Peyer's patch (tissue), 4 donors: ENCODE measurements around the gene KCNIP3. TPM values are rescaled to one million over a fixed set of nuclear protein-coding genes. Genes with fewer than 3 reads are reported as not detected.
A peak's percentile ranks its signal among the peaks of the same experiment; 100 is the strongest.

Experiments used
- DNase-seq, 3 donors: peaks; one replicate each; pipeline ENCODE4 v3.0.0-alpha.2; 2017 to 2019
- H3K27ac ChIP-seq, 4 donors: fragments of 200-600 bp; sonication (generic); one replicate each; pipeline ENCODE4 v1.5.1; 2016 to 2019
- H3K27me3 ChIP-seq, 2 donors: fragments of 200-600 bp; sonication (generic); one replicate each; pipeline ENCODE4 v1.5.1; 2019
- H3K36me3 ChIP-seq, 3 donors: fragments of 200-600 bp; sonication (generic); one replicate each; pipeline ENCODE4 v1.5.1; 2016 to 2019
- H3K4me1 ChIP-seq, 4 donors: fragments of 200-600 bp; sonication (generic); one replicate each; pipeline ENCODE4 v1.5.1; 2016 to 2019
- H3K4me3 ChIP-seq, 4 donors: fragments of 200-600 bp; sonication (generic); 1 replicate in 3 of 4; 2 replicates in 1 of 4; pipeline ENCODE4 v1.5.1; 2016 to 2019; ENCODE audit warnings: mild to moderate bottlenecking in 1 of 4
- H3K9me3 ChIP-seq, 4 donors: fragments of 200-600 bp; sonication (generic); one replicate each; pipeline ENCODE4 v1.5.1; 2016 to 2019; ENCODE audit warnings: mild to moderate bottlenecking in 1 of 4
- POLR2A ChIP-seq, 2 donors: fragments of 450-650 bp; IDR thresholded peaks; one replicate each; pipeline ENCODE4 v1.5.1; 2017; ENCODE audit warnings: antibody characterized with exemption in 2 of 2, mild to moderate bottlenecking in 2 of 2, moderate library complexity in 2 of 2
- total RNA-seq, 4 donors: library from RNA; depleted of rRNA; stranded (reverse); fragments of >200 nt; gene quantifications; one replicate each; pipeline ENCODE4 v1.1.0, GENCODE V29; 2016
- TF ChIP-seq, protein P1 (sequence below), 6 experiments: fragments of 450-650 bp in 4 of 6; fragments of 200-600 bp in 2 of 6; sonication (generic) in 1 of 6; IDR thresholded peaks; one replicate each; pipeline ENCODE4 v1.5.1; 2017 to 2019; ENCODE audit warnings: antibody characterized with exemption in 6 of 6, mild to moderate bottlenecking in 3 of 6, moderate library complexity in 1 of 6

KCNIP3 gene
- total RNA-seq, 4 donors from 2014 or later = 4.9 to 11.4 (median 7.2) TPM

DNA sequence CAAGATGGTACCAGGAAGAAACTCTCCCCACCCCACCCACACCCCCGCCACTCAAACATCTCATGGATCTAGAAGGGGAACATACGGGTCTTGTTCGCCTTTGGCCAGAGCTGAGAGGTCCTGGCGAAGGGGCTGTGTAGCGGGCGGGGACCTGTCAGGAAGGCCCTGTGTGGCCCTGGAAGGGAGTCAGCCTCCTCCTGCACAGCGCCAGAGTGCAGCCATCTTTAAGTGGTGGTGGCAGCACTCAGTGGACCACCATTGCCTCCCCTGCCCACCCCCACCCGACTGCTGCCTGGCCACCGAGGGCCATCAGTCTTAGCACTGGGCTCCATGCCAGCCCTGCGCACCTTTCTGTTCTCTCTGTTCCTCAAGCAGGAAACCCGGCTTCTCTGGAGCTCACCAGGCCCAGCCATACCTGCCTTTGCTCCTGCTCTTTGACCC, 93.8 kb downstream of the KCNIP3 start:
- peak in 2 of 3 donors; percentile 63 to 72 for DNase-seq

DNA sequence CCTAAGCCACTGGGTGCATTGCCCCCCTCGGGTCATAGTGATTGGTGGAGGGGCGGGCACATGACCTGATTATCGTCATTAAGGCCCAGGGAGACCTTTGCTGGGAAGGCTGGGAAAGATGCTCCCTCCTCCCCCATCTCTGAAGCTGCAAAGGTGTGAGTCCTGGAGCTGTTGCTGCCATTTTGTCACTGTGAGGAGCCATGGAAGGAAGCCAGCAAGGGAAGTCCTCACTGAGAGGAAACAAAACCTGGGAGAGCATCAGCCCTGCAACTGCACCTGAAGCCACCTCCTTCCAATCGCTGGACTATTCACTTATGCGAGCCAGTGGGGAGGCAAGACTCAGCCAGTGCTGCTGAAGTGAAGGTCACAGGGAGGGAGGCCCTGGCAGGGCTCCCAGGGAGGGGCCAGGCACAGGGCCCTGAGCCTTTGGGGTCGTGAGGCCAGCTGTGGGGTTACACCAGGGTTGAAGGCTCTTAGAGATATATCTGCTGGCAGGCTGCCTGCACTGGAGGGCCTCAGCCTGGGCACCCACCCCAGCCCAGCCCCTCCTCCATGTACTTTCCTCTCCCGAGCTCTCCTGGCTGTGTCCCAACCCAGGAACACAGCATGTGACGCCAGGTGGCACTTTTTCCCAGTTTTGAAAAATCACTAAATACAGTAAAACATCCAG, 94.6 kb downstream of the KCNIP3 start:
- no peaks in the 10 kb centered on the region for H3K27me3 ChIP-seq
- peak overlapping the region in 3 of 4 donors; percentile 77 to 97 (median 95) for H3K27ac ChIP-seq
- H3K4me1 ChIP-seq = peaks cover 0 to 23% (median 1%) of the 10 kb centered on the region in 4 donors
- DNase-seq = peak in 2 of 3 donors; percentile 70 to 78
- no peaks in the 10 kb centered on the region for H3K36me3 ChIP-seq
- H3K4me3 ChIP-seq = no peak overlapping the region
- no peaks in the 10 kb centered on the region for H3K9me3 ChIP-seq
- peak in 1 of 2 donors; percentile 21 for TF ChIP-seq POLR2A (IDR thresholded peaks at IDR 0.05)
- TF ChIP-seq, protein P1, sequence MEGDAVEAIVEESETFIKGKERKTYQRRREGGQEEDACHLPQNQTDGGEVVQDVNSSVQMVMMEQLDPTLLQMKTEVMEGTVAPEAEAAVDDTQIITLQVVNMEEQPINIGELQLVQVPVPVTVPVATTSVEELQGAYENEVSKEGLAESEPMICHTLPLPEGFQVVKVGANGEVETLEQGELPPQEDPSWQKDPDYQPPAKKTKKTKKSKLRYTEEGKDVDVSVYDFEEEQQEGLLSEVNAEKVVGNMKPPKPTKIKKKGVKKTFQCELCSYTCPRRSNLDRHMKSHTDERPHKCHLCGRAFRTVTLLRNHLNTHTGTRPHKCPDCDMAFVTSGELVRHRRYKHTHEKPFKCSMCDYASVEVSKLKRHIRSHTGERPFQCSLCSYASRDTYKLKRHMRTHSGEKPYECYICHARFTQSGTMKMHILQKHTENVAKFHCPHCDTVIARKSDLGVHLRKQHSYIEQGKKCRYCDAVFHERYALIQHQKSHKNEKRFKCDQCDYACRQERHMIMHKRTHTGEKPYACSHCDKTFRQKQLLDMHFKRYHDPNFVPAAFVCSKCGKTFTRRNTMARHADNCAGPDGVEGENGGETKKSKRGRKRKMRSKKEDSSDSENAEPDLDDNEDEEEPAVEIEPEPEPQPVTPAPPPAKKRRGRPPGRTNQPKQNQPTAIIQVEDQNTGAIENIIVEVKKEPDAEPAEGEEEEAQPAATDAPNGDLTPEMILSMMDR (IDR thresholded peaks at IDR 0.05) = no peak

More for the DNA sequence above, 93.8 kb downstream of the KCNIP3 start:
- peaks cover 0 to 23% (median 1%) of the 10 kb centered on the region in 4 donors for H3K4me1 ChIP-seq
- TF ChIP-seq, protein P1 (IDR thresholded peaks at IDR 0.05) = no peak
- TF ChIP-seq POLR2A (IDR thresholded peaks at IDR 0.05) = no peak
- peak overlapping the region in 3 of 4 donors; percentile 77 to 97 (median 95) for H3K27ac ChIP-seq
- no peaks in the 10 kb centered on the region for H3K9me3 ChIP-seq
- H3K27me3 ChIP-seq = no peaks in the 10 kb centered on the region
- H3K36me3 ChIP-seq = no peaks in the 10 kb centered on the region
- H3K4me3 ChIP-seq = no peak overlapping the region

DNA sequence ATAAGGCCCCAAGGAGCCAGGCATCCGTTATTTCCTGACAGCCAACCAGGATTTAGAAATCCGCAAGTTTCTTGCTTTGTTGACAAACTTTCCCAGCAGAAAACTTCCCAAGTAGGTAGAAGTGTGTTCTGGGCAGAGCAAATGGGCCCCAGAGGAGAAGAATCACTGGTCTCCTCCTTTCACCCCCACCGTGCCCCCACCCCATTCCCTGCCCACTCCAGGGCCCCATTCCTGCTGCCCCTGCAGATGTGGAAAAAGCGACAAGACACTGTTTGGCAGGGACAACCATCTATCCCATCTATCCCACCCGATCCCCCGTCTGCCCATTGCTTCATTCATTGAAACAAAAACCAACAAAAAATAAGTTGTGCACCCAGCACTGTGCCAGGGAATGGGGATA, 95.2 kb downstream of the KCNIP3 start:
- Histone ChIP-seq H3K27ac (peak overlapping the region in 2 of 4 donors; percentile 95 to 97), H3K4me1 (peaks cover 0 to 23% (median 1%) of the 10 kb centered on the region in 4 donors), H3K27me3 (no peaks in the 10 kb centered on the region), H3K9me3 (no peaks in the 10 kb centered on the region), H3K4me3 (no peak overlapping the region), H3K36me3 (no peaks in the 10 kb centered on the region)
- TF ChIP-seq, protein P1 (IDR thresholded peaks at IDR 0.05) = no peak
- TF ChIP-seq POLR2A (IDR thresholded peaks at IDR 0.05) = no peak
- peak in 1 of 3 donors; percentile 36 for DNase-seq

DNA sequence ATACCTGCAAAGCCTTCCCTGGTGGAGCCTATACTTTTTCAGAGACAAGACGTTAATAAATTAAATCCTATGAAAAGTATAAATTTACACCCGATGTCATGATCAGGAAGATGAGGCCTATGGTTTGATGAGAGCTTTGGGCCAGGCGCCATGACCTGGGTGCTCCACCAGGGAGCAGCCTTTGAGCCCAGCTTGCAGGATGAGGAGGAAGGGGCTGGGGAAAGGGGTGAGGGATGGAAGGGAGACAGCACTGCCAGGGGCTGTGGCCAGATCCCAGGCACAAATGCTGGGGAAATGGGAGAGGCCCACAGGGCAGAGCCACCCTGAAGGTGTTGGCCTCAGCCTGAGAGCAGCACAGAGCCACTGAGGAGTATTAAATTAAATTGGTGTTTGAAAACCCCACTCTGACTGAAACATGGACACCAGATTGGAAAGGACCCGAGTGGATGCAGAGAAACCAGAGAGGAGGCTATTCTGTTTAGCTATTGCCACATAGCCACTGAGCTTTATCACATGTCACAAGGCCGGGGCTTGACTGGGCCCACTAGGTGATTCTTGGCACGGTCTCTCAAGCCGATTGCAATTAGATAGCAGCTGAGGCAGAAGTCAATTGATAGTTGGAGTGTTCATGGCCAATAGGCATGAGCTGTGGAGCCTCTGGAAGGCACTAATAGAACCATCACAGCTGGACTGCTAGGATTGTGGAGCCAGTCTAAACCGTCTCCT, 95.7 kb downstream of the KCNIP3 start:
- DNase-seq = no peak
- peak overlapping the region in 1 of 4 donors; percentile 40 for H3K27ac ChIP-seq
- no peaks in the 10 kb centered on the region for H3K36me3 ChIP-seq
- TF ChIP-seq, protein P1 (IDR thresholded peaks at IDR 0.05) = peak in 1 of 6 experiments; percentile 18
- no peak for TF ChIP-seq POLR2A (IDR thresholded peaks at IDR 0.05)
- peaks cover 0 to 23% (median 1%) of the 10 kb centered on the region in 4 donors for H3K4me1 ChIP-seq
- H3K9me3 ChIP-seq = no peaks in the 10 kb centered on the region
- no peak overlapping the region for H3K4me3 ChIP-seq
- H3K27me3 ChIP-seq = no peaks in the 10 kb centered on the region

DNA sequence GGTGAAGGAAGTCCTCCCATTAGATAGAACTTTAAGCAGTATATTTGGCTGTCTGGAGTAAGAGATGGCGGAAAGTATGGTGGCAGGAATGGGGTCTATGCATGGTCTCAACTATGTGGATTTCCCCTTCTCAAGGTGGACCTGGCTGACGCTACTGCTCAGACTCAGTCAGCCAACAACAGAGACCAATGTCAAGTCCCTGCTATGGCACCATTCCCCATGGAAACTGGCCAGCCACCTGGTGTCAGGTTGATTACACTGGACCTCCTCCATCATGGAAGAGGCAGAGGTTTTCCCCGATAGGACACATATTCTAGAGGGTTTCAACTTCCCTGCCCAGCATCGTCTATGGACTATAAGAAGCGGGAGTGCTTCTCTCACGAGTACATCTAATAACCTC, 96.8 kb downstream of the KCNIP3 start:
- Histone ChIP-seq H3K4me1 (peaks cover 0 to 21% (median 1%) of the 10 kb centered on the region in 4 donors), H3K4me3 (no peak overlapping the region), H3K36me3 (no peaks in the 10 kb centered on the region), H3K27ac (no peak overlapping the region), H3K27me3 (no peaks in the 10 kb centered on the region), H3K9me3 (no peaks in the 10 kb centered on the region)
- no peak for DNase-seq
- TF ChIP-seq, protein P1 (IDR thresholded peaks at IDR 0.05) = no peak
- TF ChIP-seq POLR2A (IDR thresholded peaks at IDR 0.05) = no peak
